Heart right ventricle (tissue), 16 donors: ENCODE measurements around the gene KLF11. TPM values are rescaled to one million over a fixed set of nuclear protein-coding genes. Genes with fewer than 3 reads are reported as not detected.

Source experiments
- ATAC-seq, 8 donors: fragments of 200-7000 bp; cut with Tn5 transposase; one replicate each; pipeline ENCODE4 v1.9.1; 2020; ENCODE audit warnings: mild to moderate bottlenecking in 8 of 8, moderate library complexity in 8 of 8, moderate number of reproducible peaks in 1 of 8
- DNase-seq, 2 donors: peaks; one replicate each; pipeline ENCODE4 v3.0.0-alpha.2; 2020
- H3K27ac ChIP-seq, 10 donors: fragments of 200-600 bp; sonication (generic) in 2 of 10; one replicate each; pipeline versions ENCODE4 v1.5.0 to v1.8.0; 2020 to 2022; ENCODE audit warnings: mild to moderate bottlenecking in 3 of 10
- H3K27me3 ChIP-seq, 7 donors: fragments of 200-600 bp; one replicate each; pipeline ENCODE4 v1.8.0; 2021 to 2022; ENCODE audit warnings: mild to moderate bottlenecking in 2 of 7
- H3K36me3 ChIP-seq, 9 donors: fragments of 200-600 bp; sonication (generic) in 1 of 9; one replicate each; pipeline versions ENCODE4 v1.5.0 to v1.8.0; 2020 to 2022; ENCODE audit warnings: mild to moderate bottlenecking in 2 of 9
- H3K4me1 ChIP-seq, 9 donors: fragments of 200-600 bp; sonication (generic) in 1 of 9; one replicate each; pipeline versions ENCODE4 v1.5.0 to v1.8.0; 2020 to 2022; ENCODE audit warnings: mild to moderate bottlenecking in 4 of 9
- H3K4me3 ChIP-seq, 10 donors: fragments of 200-600 bp; sonication (generic) in 2 of 10; one replicate each; pipeline versions ENCODE4 v1.5.0 to v1.8.0; 2020 to 2022; ENCODE audit warnings: mild to moderate bottlenecking in 7 of 10, moderate library complexity in 2 of 10
- H3K9me3 ChIP-seq, 11 donors: fragments of 200-600 bp in 10 of 11; sonication (generic) in 2 of 11; one replicate each; pipeline versions ENCODE4 v1.5.0 to v1.8.0; 2013 to 2022; ENCODE audit warnings: mild to moderate bottlenecking in 2 of 11, control low read depth in 1 of 11, moderate library complexity in 1 of 11
- WGBS, 2 donors: extraction: QIAGEN DNeasy Blood & Tissue Kit; methylation state at CpG; one replicate each; pipeline ENCODE4 v1.1.7; 2013; ENCODE audit warnings: inconsistent platforms in 1 of 2; 5-methylcytosine and 5-hydroxymethylcytosine counted together
- intact Hi-C, 10 donors: fragments of 100-400 bp; cut with DNase I; formaldehyde crosslinking; loops; one replicate each; pipeline versions ENCODE4 v1.11.1 to v1.14.2; 2022
- polyA plus RNA-seq, 2 donors: library from polyadenylated mRNA; stranded (reverse); fragments of 200-250 nt; gene quantifications; one replicate each; pipeline ENCODE4 v1.2.3, GENCODE V29; 2013
- total RNA-seq, 10 donors: library from RNA; stranded (reverse); fragmentation: NEBNext Ultra II Directional in 3 of 10; extraction: Animal tissue kit (Norgen Biotek cat#: 25700) in 3 of 10; gene quantifications; one replicate each; pipeline versions ENCODE4 v1.2.1 to v1.2.4, GENCODE V29; 2021 to 2023
- TF ChIP-seq, protein P1 (sequence below), 9 donors: fragments of 200-600 bp; sonication (generic) in 2 of 9; IDR thresholded peaks; one replicate each; pipeline versions ENCODE4 v1.5.0 to v1.8.0; 2021 to 2022; ENCODE audit warnings: antibody characterized with exemption in 9 of 9, mild to moderate bottlenecking in 5 of 9, moderate library complexity in 1 of 9
- donor health status: Arrhythmogenic right ventricular cardiomyopathy.
- donor health status: ischemic (EF 13 %, LVEDD 7.1; RV severe dilation, severe dysfunction).
- donor health status: healthy with polysubstance abuse.
- donor health status: DM: no; HTN: yes; CAD: no.
- donor health status: DM: no; HTN: no; CAD: no.
- donor health status: ischemic (EF 25% LVEDD 6.9; RV normal size, moderate dysfunction).
- donor health status: ischemic (EF 25% LVEDD 5.7; RV mildly dilated, moderate dysfunction).
- donor health status: healthy.
- donor health status: DM: yes; HTN: yes; CAD: no.
- donor health status: Ischemic cardiomyopathy.
- donor health status: ischemic (EF 35%, LVEDD 5.7; RV mildly dilated, moderate dysfunction).
- donor health status: nonischemic (EF 11% LVEDD 7.7; RV severe dilation, severe dysfunction).
- donor health status: DM: yes; HTN: yes; CAD: no.
- donor health status: PGD.
- donor health status: ischemic (EF 29% LVEDD 5.4; RV normal size, mild dysfunction).
- donor health status: nonischemic (EF 23%, LVEDD 6.1; RV moderate dilation, normal function).

The KLF11 gene
- total and polyA plus RNA-seq, 12 donors: 6.1 to 33.7 (median 19.3) TPM

- Histone ChIP-seq H3K36me3 (peaks cover 0 to 30% (median 9%) of the 10 kb centered on the region in 9 donors), H3K27me3 (no peaks in the 10 kb centered on the region), H3K4me3 (no peak overlapping the region), H3K27ac (peak overlapping the region in 3 of 10 donors; percentile 69 to 72 (median 71)), H3K4me1 (peaks cover 0 to 63% (median 40%) of the 10 kb centered on the region in 9 donors), H3K9me3 (no peaks in the 10 kb centered on the region)
- TF ChIP-seq, protein P1, sequence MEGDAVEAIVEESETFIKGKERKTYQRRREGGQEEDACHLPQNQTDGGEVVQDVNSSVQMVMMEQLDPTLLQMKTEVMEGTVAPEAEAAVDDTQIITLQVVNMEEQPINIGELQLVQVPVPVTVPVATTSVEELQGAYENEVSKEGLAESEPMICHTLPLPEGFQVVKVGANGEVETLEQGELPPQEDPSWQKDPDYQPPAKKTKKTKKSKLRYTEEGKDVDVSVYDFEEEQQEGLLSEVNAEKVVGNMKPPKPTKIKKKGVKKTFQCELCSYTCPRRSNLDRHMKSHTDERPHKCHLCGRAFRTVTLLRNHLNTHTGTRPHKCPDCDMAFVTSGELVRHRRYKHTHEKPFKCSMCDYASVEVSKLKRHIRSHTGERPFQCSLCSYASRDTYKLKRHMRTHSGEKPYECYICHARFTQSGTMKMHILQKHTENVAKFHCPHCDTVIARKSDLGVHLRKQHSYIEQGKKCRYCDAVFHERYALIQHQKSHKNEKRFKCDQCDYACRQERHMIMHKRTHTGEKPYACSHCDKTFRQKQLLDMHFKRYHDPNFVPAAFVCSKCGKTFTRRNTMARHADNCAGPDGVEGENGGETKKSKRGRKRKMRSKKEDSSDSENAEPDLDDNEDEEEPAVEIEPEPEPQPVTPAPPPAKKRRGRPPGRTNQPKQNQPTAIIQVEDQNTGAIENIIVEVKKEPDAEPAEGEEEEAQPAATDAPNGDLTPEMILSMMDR (IDR thresholded peaks at IDR 0.05): no peak
- peak in 1 of 8 donors; percentile 13 for ATAC-seq
- intact Hi-C loops: loop anchor here in 1 of 10 donors (10.0 kb wide), 1 partner anchor 254 kb away; no protein-coding TSS in a partner anchor
- WGBS, 2 donors: 93 to 95% methylated on average over 39 of the region's 39 CpGs
- no peak for DNase-seq
Measured at GRCh38 chr2:10058251-10059015, 15.1 kb downstream of the KLF11 start.

DNA sequence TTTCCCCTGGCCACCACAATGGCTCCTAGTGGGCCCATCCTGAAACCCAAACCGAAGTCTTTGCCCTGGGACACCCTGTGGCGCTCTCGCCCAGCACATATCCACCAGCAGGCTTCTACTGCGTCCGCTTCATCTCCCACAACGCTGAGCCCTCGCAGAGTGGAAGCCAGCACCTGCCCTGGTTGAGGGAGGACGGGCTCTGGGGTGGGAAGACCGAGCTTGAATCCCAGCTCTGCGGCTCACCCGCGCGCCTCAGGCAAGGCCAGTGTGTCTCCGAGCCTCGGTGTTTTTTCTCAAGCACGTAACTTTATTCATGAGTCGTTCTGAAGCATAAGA lies 15.6 kb downstream of the KLF11 start:
- Histone ChIP-seq H3K27ac (no peak overlapping the region), H3K4me3 (no peak overlapping the region), H3K36me3 (peaks cover 0 to 24% (median 5%) of the 10 kb centered on the region in 9 donors), H3K4me1 (peaks cover 0 to 58% (median 35%) of the 10 kb centered on the region in 9 donors), H3K27me3 (no peaks in the 10 kb centered on the region), H3K9me3 (no peaks in the 10 kb centered on the region)
- ATAC-seq: no peak
- intact Hi-C loops: loop anchor here in 1 of 10 donors (10.0 kb wide), 1 partner anchor 254 kb away; no protein-coding TSS in a partner anchor
- 94 to 96% methylated on average over 17 of the region's 17 CpGs for WGBS, 2 donors
- TF ChIP-seq, protein P1 (IDR thresholded peaks at IDR 0.05): no peak
- no peak for DNase-seq

- Histone ChIP-seq H3K4me1 (peaks cover 0 to 51% (median 28%) of the 10 kb centered on the region in 9 donors), H3K9me3 (no peaks in the 10 kb centered on the region), H3K4me3 (no peak overlapping the region), H3K36me3 (peaks cover 0 to 17% (median 3%) of the 10 kb centered on the region in 9 donors), H3K27ac (no peak overlapping the region), H3K27me3 (no peaks in the 10 kb centered on the region)
- ATAC-seq (no peak), DNase-seq (no peak)
- TF ChIP-seq, protein P1 (IDR thresholded peaks at IDR 0.05): no peak
- WGBS, 2 donors: 84 to 88% methylated on average over 20 of the region's 20 CpGs
- intact Hi-C loops: loop anchor here in 1 of 10 donors (10.0 kb wide), 1 partner anchor 255 kb away; no protein-coding TSS in a partner anchor
Measured at GRCh38 chr2:10059552-10060335, 16.4 kb downstream of the KLF11 start.

- no peak overlapping the region for H3K4me3 ChIP-seq
- H3K36me3 ChIP-seq: peaks cover 0 to 8% (median 0%) of the 10 kb centered on the region in 9 donors
- H3K4me1 ChIP-seq: peaks cover 0 to 35% (median 20%) of the 10 kb centered on the region in 9 donors
- no peaks in the 10 kb centered on the region for H3K27me3 ChIP-seq
- TF ChIP-seq, protein P1 (IDR thresholded peaks at IDR 0.05): no peak
- intact Hi-C loops: no loop called here
- WGBS, 2 donors: 86% methylated on average over 9 of the region's 9 CpGs
- H3K27ac ChIP-seq: no peak overlapping the region
- no peak for ATAC-seq
- no peak for DNase-seq
- no peaks in the 10 kb centered on the region for H3K9me3 ChIP-seq
Measured at GRCh38 chr2:10061221-10061925, 18.0 kb downstream of the KLF11 start.
